ENCODE results near the gene SYNDIG1.

DNA sequence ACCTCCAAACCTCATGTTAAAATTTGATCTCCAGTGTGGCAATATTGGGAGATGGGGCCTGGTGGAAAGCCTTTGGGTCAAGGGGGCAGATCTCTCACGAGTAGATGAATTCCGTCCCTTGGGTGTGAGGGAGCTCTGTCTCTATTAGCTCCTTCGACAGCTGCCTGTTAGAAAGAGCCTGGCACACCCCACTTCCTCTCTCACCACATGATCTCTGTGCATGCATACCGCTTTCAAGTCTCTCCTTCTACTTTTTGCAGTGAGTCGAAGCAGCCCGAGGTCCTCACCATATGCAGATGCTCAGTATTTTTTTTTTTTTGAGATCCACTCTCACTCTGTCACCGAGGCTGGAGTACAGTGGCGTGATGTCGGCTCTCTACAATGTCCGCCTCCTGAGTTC is 176.9 kb downstream of the SYNDIG1 start:
- TF ChIP-seq, protein P1, sequence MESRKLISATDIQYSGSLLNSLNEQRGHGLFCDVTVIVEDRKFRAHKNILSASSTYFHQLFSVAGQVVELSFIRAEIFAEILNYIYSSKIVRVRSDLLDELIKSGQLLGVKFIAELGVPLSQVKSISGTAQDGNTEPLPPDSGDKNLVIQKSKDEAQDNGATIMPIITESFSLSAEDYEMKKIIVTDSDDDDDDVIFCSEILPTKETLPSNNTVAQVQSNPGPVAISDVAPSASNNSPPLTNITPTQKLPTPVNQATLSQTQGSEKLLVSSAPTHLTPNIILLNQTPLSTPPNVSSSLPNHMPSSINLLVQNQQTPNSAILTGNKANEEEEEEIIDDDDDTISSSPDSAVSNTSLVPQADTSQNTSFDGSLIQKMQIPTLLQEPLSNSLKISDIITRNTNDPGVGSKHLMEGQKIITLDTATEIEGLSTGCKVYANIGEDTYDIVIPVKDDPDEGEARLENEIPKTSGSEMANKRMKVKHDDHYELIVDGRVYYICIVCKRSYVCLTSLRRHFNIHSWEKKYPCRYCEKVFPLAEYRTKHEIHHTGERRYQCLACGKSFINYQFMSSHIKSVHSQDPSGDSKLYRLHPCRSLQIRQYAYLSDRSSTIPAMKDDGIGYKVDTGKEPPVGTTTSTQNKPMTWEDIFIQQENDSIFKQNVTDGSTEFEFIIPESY (IDR thresholded peaks at IDR 0.05; ENCODE audit: borderline replicate concordance, low read depth): no peak
- TF ChIP-seq TAF1 (IDR thresholded peaks at IDR 0.05; ENCODE audit: borderline replicate concordance, low read depth, low read length): no peak
- TF ChIP-seq YY1 (IDR thresholded peaks at IDR 0.05; ENCODE audit: low read depth): no peak
- no peak for TF ChIP-seq EP300 (IDR thresholded peaks at IDR 0.05; ENCODE audit: borderline replicate concordance in 1 of 2, low read depth in 1 of 2, low read length in 1 of 2)
- TF ChIP-seq MEF2A (IDR thresholded peaks at IDR 0.05; ENCODE audit: borderline replicate concordance, low read depth): no peak
- TF ChIP-seq, protein P2, sequence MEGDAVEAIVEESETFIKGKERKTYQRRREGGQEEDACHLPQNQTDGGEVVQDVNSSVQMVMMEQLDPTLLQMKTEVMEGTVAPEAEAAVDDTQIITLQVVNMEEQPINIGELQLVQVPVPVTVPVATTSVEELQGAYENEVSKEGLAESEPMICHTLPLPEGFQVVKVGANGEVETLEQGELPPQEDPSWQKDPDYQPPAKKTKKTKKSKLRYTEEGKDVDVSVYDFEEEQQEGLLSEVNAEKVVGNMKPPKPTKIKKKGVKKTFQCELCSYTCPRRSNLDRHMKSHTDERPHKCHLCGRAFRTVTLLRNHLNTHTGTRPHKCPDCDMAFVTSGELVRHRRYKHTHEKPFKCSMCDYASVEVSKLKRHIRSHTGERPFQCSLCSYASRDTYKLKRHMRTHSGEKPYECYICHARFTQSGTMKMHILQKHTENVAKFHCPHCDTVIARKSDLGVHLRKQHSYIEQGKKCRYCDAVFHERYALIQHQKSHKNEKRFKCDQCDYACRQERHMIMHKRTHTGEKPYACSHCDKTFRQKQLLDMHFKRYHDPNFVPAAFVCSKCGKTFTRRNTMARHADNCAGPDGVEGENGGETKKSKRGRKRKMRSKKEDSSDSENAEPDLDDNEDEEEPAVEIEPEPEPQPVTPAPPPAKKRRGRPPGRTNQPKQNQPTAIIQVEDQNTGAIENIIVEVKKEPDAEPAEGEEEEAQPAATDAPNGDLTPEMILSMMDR (IDR thresholded peaks at IDR 0.05): no peak
- no peak for TF ChIP-seq CHD2 (IDR thresholded peaks at IDR 0.05; ENCODE audit: low read length, partially characterized antibody)
- no peak for TF ChIP-seq RCOR1 (IDR thresholded peaks at IDR 0.05; ENCODE audit: low read length)
- TF ChIP-seq RAD21 (IDR thresholded peaks at IDR 0.05; ENCODE audit: low read length): no peak

Data from SK-N-SH (cell line).